H9 (cell line): ENCODE measurements around the gene GFRA1. TPM values are rescaled to one million over a fixed set of nuclear protein-coding genes. Genes with fewer than 3 reads are reported as not detected.

Source experiments
- DNase-seq: peaks from one replicate; pipeline ENCODE4 v3.0.0-alpha.2; 2017
- H2AFZ ChIP-seq: one replicate; pipeline ENCODE4 v1.6.1; 2013; ENCODE audit warnings: mild to moderate bottlenecking, low read length, control low read depth, moderate library complexity
- H2AK5ac ChIP-seq: 2 replicates; pipeline ENCODE4 v1.6.1; 2013; ENCODE audit warnings: low read length, control low read depth, mixed read lengths; ENCODE audit not compliant: insufficient read length
- H2BK120ac ChIP-seq: one replicate; pipeline ENCODE4 v1.6.1; 2013; ENCODE audit warnings: low read depth, mild to moderate bottlenecking, low read length, control low read depth, inconsistent platforms; ENCODE audit not compliant: poor library complexity, severe bottlenecking
- H2BK12ac ChIP-seq: 2 replicates; pipeline ENCODE4 v1.6.1; 2013; ENCODE audit warnings: low read length, control low read depth, mixed read lengths, low read depth; ENCODE audit not compliant: insufficient read length
- H2BK15ac ChIP-seq: 2 replicates; pipeline ENCODE4 v1.6.1; 2013; ENCODE audit warnings: low read depth, low read length, control low read depth
- H2BK20ac ChIP-seq: one replicate; pipeline ENCODE4 v1.6.1; 2013; ENCODE audit warnings: low read depth, mild to moderate bottlenecking, low read length, control low read depth, inconsistent platforms; ENCODE audit not compliant: poor library complexity, severe bottlenecking
- H2BK5ac ChIP-seq: 2 replicates; pipeline ENCODE4 v1.6.1; 2013; ENCODE audit warnings: low read length, control low read depth, mixed read lengths; ENCODE audit not compliant: insufficient read length
- H3K14ac ChIP-seq: 2 replicates; pipeline ENCODE4 v1.6.1; 2013; ENCODE audit warnings: low read length, control low read depth; ENCODE audit not compliant: insufficient read depth
- H3K18ac ChIP-seq: 2 replicates; pipeline ENCODE4 v1.6.1; 2013; ENCODE audit warnings: low read depth, mild to moderate bottlenecking, mixed read lengths, low read length, control low read depth; ENCODE audit not compliant: insufficient read length
- H3K23ac ChIP-seq: 2 replicates; pipeline ENCODE4 v1.6.1; 2013; ENCODE audit warnings: low read length, control low read depth, mixed read lengths, low read depth; ENCODE audit not compliant: insufficient read length
- H3K23me2 ChIP-seq: 2 replicates; pipeline ENCODE4 v1.6.1; 2013; ENCODE audit warnings: low read depth, mild to moderate bottlenecking, mixed read lengths, low read length, control low read depth; ENCODE audit not compliant: insufficient read length, poor library complexity, severe bottlenecking
- H3K27ac ChIP-seq: 2 replicates; pipeline ENCODE4 v1.5.1; 2013; ENCODE audit warnings: low read length, control low read depth, mixed read lengths, low read depth; ENCODE audit not compliant: insufficient read length
- H3K27me3 ChIP-seq: 2 replicates; pipeline ENCODE4 v1.6.1; 2013; ENCODE audit warnings: low read length, control low read depth, inconsistent platforms; ENCODE audit not compliant: insufficient read depth
- H3K4ac ChIP-seq: 2 replicates; pipeline ENCODE4 v1.6.1; 2013; ENCODE audit warnings: low read depth, mild to moderate bottlenecking, control low read depth, inconsistent platforms, low read length, moderate library complexity
- H3K4me1 ChIP-seq: 2 replicates; pipeline ENCODE4 v1.6.1; 2013; ENCODE audit warnings: low read length, control low read depth, inconsistent platforms; ENCODE audit not compliant: insufficient read depth
- H3K4me2 ChIP-seq: 2 replicates; pipeline ENCODE4 v1.6.1; 2013; ENCODE audit warnings: low read length, control low read depth, mixed read lengths; ENCODE audit not compliant: insufficient read length, insufficient read depth
- H3K56ac ChIP-seq: 2 replicates; pipeline ENCODE4 v1.6.1; 2013; ENCODE audit warnings: low read depth, mild to moderate bottlenecking, mixed read lengths, low read length, control low read depth; ENCODE audit not compliant: insufficient read length
- H3K79me1 ChIP-seq: 2 replicates; pipeline ENCODE4 v1.6.1; 2013; ENCODE audit warnings: low read depth, mild to moderate bottlenecking, moderate library complexity, low read length, control low read depth, inconsistent platforms; ENCODE audit not compliant: insufficient read depth, poor library complexity, severe bottlenecking
- H3K79me2 ChIP-seq: 2 replicates; pipeline ENCODE4 v1.6.1; 2013; ENCODE audit warnings: low read length, control low read depth, inconsistent platforms; ENCODE audit not compliant: insufficient read depth
- H3K9ac ChIP-seq: 2 replicates; pipeline ENCODE4 v1.6.1; 2013; ENCODE audit warnings: low read length, control low read depth, mixed read lengths; ENCODE audit not compliant: insufficient read length; ENCODE audit errors: extremely low read depth
- H3K9me3 ChIP-seq: one replicate; pipeline ENCODE4 v1.6.1; 2013; ENCODE audit warnings: low read depth, low read length, inconsistent platforms; ENCODE audit not compliant: control insufficient read depth
- H3T11ph ChIP-seq: one replicate; pipeline ENCODE4 v1.6.1; 2013; ENCODE audit warnings: mild to moderate bottlenecking, low read length, control low read depth, inconsistent platforms
- H4K20me1 ChIP-seq: one replicate; pipeline ENCODE4 v1.6.1; 2013; ENCODE audit not compliant: control insufficient read depth, insufficient read length, insufficient read depth
- H4K5ac ChIP-seq: 2 replicates; pipeline ENCODE4 v1.6.1; 2013; ENCODE audit warnings: low read depth, mild to moderate bottlenecking, mixed read lengths, low read length, control low read depth; ENCODE audit not compliant: insufficient read length
- H4K8ac ChIP-seq: replicated peaks from 2 replicates; pipeline ENCODE4 v1.6.1; 2013; ENCODE audit warnings: low read length, control low read depth, mixed read lengths, low read depth; ENCODE audit not compliant: insufficient read length
- H4K91ac ChIP-seq: 2 replicates; pipeline ENCODE4 v1.6.1; 2013; ENCODE audit warnings: low read depth, mild to moderate bottlenecking, moderate library complexity, mixed read lengths, low read length, control low read depth; ENCODE audit not compliant: insufficient read length
- H3K27ac Mint-ChIP-seq, 3 experiments: 2 replicates in 2 of 3; 3 replicates in 1 of 3; pipeline ENCODE4 v1.8.0; 2020 to 2021; ENCODE audit warnings: mixed read lengths in 3 of 3, mild to moderate bottlenecking in 1 of 3, moderate library complexity in 1 of 3
- H3K27me3 Mint-ChIP-seq: 2 replicates; pipeline ENCODE4 v1.8.0; 2021; ENCODE audit warnings: low read depth, mild to moderate bottlenecking, moderate library complexity, mixed read lengths
- H3K36me3 Mint-ChIP-seq, 3 experiments: 2 replicates in 2 of 3; 3 replicates in 1 of 3; pipeline ENCODE4 v1.8.0; 2020 to 2021; ENCODE audit warnings: low read depth in 3 of 3, mixed read lengths in 3 of 3; ENCODE audit not compliant: insufficient read depth in 1 of 3
- H3K4me1 Mint-ChIP-seq, 2 experiments: 2 replicates each; pipeline ENCODE4 v1.8.0; 2020; ENCODE audit warnings: mixed read lengths in 2 of 2
- H3K4me3 Mint-ChIP-seq, 2 experiments: 2 replicates in 1 of 2; 3 replicates in 1 of 2; pipeline ENCODE4 v1.8.0; 2020 to 2021; ENCODE audit warnings: mild to moderate bottlenecking in 2 of 2, mixed read lengths in 2 of 2, moderate library complexity in 1 of 2
- H3K9me3 Mint-ChIP-seq, 2 experiments: 2 replicates in 1 of 2; 3 replicates in 1 of 2; pipeline ENCODE4 v1.8.0; 2020; ENCODE audit warnings: mild to moderate bottlenecking in 2 of 2, mixed read lengths in 2 of 2, moderate library complexity in 1 of 2
- WGBS: extraction: QIAGEN DNeasy Blood & Tissue Kit; methylation state at CpG from one replicate; pipeline ENCODE4 v1.1.7; 2013; ENCODE audit warnings: missing lambda C conversion rate, low lambda C conversion rate, mixed read lengths; ENCODE audit not compliant: insufficient read length; ENCODE audit errors: extremely low coverage; 5-methylcytosine and 5-hydroxymethylcytosine counted together
- total RNA-seq: library from RNA; stranded (reverse); gene quantifications from 2 replicates; pipeline ENCODE4 v1.2.1, GENCODE V29; 2021
- TF ChIP-seq, protein P1 (sequence below): fragments of 200-600 bp; sonication (generic); conservative IDR thresholded peaks from 3 replicates; pipeline ENCODE4 v1.8.0; 2021; ENCODE audit warnings: antibody characterized with exemption, mild to moderate bottlenecking

The GFRA1 gene
- total RNA-seq, 1 experiment from 2014 or later, result 0.24 TPM

DNA sequence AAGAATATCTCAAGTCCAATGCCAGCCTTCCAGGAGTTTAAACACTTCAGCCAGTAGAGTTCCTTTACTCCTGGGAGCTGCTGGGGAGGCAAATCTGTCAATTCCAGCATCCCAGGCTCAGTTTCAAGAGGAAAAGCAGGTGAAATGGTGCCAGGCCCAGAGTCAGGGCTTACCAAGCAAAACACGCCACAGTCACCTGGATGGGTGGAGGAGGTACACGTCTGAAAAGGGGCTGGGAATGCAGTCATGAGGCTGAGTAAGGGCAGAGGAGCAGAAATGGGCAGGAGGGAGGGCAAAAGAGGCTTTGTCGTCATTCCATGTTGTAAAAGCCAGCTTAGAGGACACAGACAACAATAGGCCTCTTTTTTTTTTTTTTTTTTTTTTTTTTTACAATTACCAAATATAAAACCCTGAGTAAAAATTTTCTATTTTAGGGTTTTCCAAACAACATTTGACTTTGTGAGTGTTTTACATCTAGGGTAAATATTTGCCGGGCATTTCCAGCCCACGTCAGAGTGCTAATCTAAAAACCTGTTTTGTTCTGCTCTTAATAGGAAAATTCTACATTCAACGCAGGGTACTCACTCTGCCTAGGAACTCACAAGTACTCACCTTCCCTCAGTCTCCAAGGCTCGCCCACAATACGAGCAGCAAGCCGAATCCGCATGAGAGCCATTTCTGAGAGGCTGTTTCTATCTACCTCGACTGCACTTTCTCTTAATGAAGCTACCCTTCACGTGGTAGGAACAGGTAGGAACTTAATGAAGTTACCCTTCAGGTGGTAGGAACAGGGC lies 21.2 kb downstream of the GFRA1 start:
- H4K20me1 ChIP-seq, result no peaks in the 10 kb centered on the region
- no peak overlapping the region for H3K23ac ChIP-seq
- no peak overlapping the region for H2BK20ac ChIP-seq
- H4K91ac ChIP-seq, result no peak overlapping the region
- no peaks in the 10 kb centered on the region for H3K23me2 ChIP-seq
- H2BK5ac ChIP-seq, result no peak overlapping the region
- no peak overlapping the region for H3K4me2 ChIP-seq
- Mint-ChIP-seq H3K4me1 (peaks cover 11 to 17% of the 10 kb centered on the region in 2 experiments), H3K27ac (no peak overlapping the region), H3K4me3 (no peak overlapping the region), H3K9me3 (no peaks in the 10 kb centered on the region), H3K36me3 (no peaks in the 10 kb centered on the region; a peak in 1 of 7 replicates), H3K27me3 (peaks cover 5% of the 10 kb centered on the region)
- no peak overlapping the region for H3K9ac ChIP-seq
- no peaks in the 10 kb centered on the region for H3K79me2 ChIP-seq
- no peak overlapping the region for H2BK12ac ChIP-seq
- no peaks in the 10 kb centered on the region for H3K79me1 ChIP-seq
- no CpG with 5 or more reads among the region's 12 CpGs for WGBS
- H4K5ac ChIP-seq, result no peak overlapping the region
- no peak overlapping the region for H3K4ac ChIP-seq
- no peak overlapping the region for H4K8ac ChIP-seq
- no peak overlapping the region for H3K27ac ChIP-seq
- H3K9me3 ChIP-seq, result no peaks in the 10 kb centered on the region
- H2AK5ac ChIP-seq, result no peak overlapping the region
- H2BK120ac ChIP-seq, result no peak overlapping the region
- no peaks in the 10 kb centered on the region for H3K27me3 ChIP-seq
- peaks cover 3% of the 10 kb centered on the region; the same call in 1 of the 2 replicates for H3K4me1 ChIP-seq
- no peak overlapping the region for H2BK15ac ChIP-seq
- no peak overlapping the region; the same call in 1 of the 2 replicates for H3K14ac ChIP-seq
- no peak for DNase-seq
- H3T11ph ChIP-seq, result no peak overlapping the region
- TF ChIP-seq, protein P1, sequence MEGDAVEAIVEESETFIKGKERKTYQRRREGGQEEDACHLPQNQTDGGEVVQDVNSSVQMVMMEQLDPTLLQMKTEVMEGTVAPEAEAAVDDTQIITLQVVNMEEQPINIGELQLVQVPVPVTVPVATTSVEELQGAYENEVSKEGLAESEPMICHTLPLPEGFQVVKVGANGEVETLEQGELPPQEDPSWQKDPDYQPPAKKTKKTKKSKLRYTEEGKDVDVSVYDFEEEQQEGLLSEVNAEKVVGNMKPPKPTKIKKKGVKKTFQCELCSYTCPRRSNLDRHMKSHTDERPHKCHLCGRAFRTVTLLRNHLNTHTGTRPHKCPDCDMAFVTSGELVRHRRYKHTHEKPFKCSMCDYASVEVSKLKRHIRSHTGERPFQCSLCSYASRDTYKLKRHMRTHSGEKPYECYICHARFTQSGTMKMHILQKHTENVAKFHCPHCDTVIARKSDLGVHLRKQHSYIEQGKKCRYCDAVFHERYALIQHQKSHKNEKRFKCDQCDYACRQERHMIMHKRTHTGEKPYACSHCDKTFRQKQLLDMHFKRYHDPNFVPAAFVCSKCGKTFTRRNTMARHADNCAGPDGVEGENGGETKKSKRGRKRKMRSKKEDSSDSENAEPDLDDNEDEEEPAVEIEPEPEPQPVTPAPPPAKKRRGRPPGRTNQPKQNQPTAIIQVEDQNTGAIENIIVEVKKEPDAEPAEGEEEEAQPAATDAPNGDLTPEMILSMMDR, result no peak
- no peak overlapping the region for H3K56ac ChIP-seq
- no peak overlapping the region for H3K18ac ChIP-seq
- no peak overlapping the region for H2AFZ ChIP-seq
